IPS-20b (cell line): ENCODE data around the gene SELE.
"Not testable (repeated sequence)": the region's sequence is repeated elsewhere in the genome, so short reads cannot be mapped to it uniquely, and the experiment has no call there.

ENCODE experiments used
- H3K27ac ChIP-seq: one replicate; pipeline ENCODE4 v1.5.1; 2013; ENCODE audit warnings: low read length
- H3K27me3 ChIP-seq: 2 replicates; pipeline ENCODE4 v1.6.1; 2013; ENCODE audit warnings: mild to moderate bottlenecking, low read length, inconsistent platforms; ENCODE audit not compliant: insufficient read depth
- H3K36me3 ChIP-seq: 2 replicates; pipeline ENCODE4 v1.6.1; 2013; ENCODE audit warnings: low read depth, mild to moderate bottlenecking, inconsistent platforms, low read length, moderate library complexity; ENCODE audit not compliant: insufficient read depth
- H3K4me1 ChIP-seq: 2 replicates; pipeline ENCODE4 v1.6.1; 2013; ENCODE audit warnings: mild to moderate bottlenecking, control low read depth, inconsistent platforms, low read length, moderate library complexity; ENCODE audit not compliant: insufficient read depth
- H3K4me3 ChIP-seq: 2 replicates; pipeline ENCODE4 v1.5.1; 2013; ENCODE audit warnings: mild to moderate bottlenecking, low read length, inconsistent platforms
- H3K9ac ChIP-seq: 2 replicates; pipeline ENCODE4 v1.6.1; 2013; ENCODE audit warnings: low read depth, mild to moderate bottlenecking, inconsistent platforms, low read length, moderate library complexity
- H3K9me3 ChIP-seq: 2 replicates; pipeline ENCODE4 v1.6.1; 2013; ENCODE audit warnings: mild to moderate bottlenecking, low read depth, low read length, inconsistent platforms; ENCODE audit not compliant: insufficient read depth

SELE gene

GRCh38 chr1:169696273-169697100 lies 37.4 kb downstream of the SELE start:
- Histone ChIP-seq H3K27ac (no peak overlapping the region), H3K9ac (no peak overlapping the region), H3K36me3 (no peaks in the 10 kb centered on the region), H3K9me3 (no peaks in the 10 kb centered on the region), H3K4me3 (no peak overlapping the region), H3K27me3 (peaks cover 47% of the 10 kb centered on the region), H3K4me1 (no peaks in the 10 kb centered on the region)

- no peak overlapping the region for H3K4me3 ChIP-seq
- no peaks in the 10 kb centered on the region for H3K9me3 ChIP-seq
- no peaks in the 10 kb centered on the region for H3K36me3 ChIP-seq
- H3K4me1 ChIP-seq = peaks cover 16% of the 10 kb centered on the region
- peaks cover 67% of the 10 kb centered on the region for H3K27me3 ChIP-seq
- H3K27ac ChIP-seq = no peak overlapping the region
- H3K9ac ChIP-seq = no peak overlapping the region
These were observed 39.4 kb downstream of the SELE start for GRCh38 chr1:169694304-169695075.

GRCh38 chr1:169692756-169693460 lies 41.0 kb downstream of the SELE start:
- H3K4me3 ChIP-seq = no peak overlapping the region
- H3K36me3 ChIP-seq = no peaks in the 10 kb centered on the region
- H3K4me1 ChIP-seq = peaks cover 16% of the 10 kb centered on the region
- no peak overlapping the region for H3K9ac ChIP-seq
- peaks cover 82% of the 10 kb centered on the region for H3K27me3 ChIP-seq
- no peak overlapping the region for H3K27ac ChIP-seq
- H3K9me3 ChIP-seq = no peaks in the 10 kb centered on the region

- Histone ChIP-seq H3K9ac (no peak overlapping the region), H3K27me3 (peaks cover 100% of the 10 kb centered on the region), H3K4me3 (no peak overlapping the region)
These were observed 43.4 kb downstream of the SELE start for GRCh38 chr1:169690489-169690888.

DNA sequence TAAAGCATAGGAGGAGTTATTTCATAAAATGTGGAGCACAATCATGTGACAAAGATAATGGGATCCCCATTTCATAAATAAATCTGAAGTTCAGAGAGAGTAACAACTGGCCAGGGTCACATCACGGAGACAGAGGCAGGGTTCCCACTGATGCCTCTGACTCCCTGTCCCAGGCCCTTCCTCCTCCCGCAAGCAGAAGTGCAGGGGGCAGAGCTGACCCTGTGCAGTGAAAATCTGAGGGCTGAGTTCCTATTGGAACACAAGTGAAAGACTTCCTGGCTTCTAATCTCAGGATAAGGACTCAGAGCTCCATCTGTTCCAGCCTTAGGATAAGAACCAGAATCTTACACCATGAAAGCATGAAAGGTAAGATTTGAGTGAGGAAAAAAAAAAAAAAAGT lies 44.5 kb downstream of the SELE start:
- Histone ChIP-seq H3K9me3 (no peaks in the 10 kb centered on the region), H3K9ac (no peak overlapping the region), H3K4me3 (no peak overlapping the region), H3K27me3 (peaks cover 100% of the 10 kb centered on the region), H3K4me1 (peaks cover 16% of the 10 kb centered on the region), H3K36me3 (no peaks in the 10 kb centered on the region), H3K27ac (no peak overlapping the region)

More at GRCh38 chr1:169690489-169690888, 43.4 kb downstream of the SELE start:
- Histone ChIP-seq H3K4me1 (peaks cover 16% of the 10 kb centered on the region), H3K27ac (no peak overlapping the region), H3K36me3 (no peaks in the 10 kb centered on the region), H3K9me3 (no peaks in the 10 kb centered on the region)

- H3K9ac ChIP-seq, H3K9me3 ChIP-seq, H3K36me3 ChIP-seq, H3K27ac ChIP-seq, H3K4me3 ChIP-seq: not testable (repeated sequence)
- Histone ChIP-seq H3K4me1 (peaks cover 16% of the 10 kb centered on the region), H3K27me3 (peaks cover 100% of the 10 kb centered on the region)
These were observed 45.5 kb downstream of the SELE start for GRCh38 chr1:169688377-169688776.

- H3K4me1 ChIP-seq = no peaks in the 10 kb centered on the region; the same call in 1 of the 2 replicates
- H3K36me3 ChIP-seq = no peaks in the 10 kb centered on the region
- H3K4me3 ChIP-seq = no peak overlapping the region
- no peak overlapping the region for H3K9ac ChIP-seq
- no peaks in the 10 kb centered on the region; the same call in 1 of the 2 replicates for H3K9me3 ChIP-seq
- H3K27ac ChIP-seq = no peak overlapping the region
- H3K27me3 ChIP-seq = peaks cover 100% of the 10 kb centered on the region
These were observed 50.2 kb downstream of the SELE start for GRCh38 chr1:169683661-169684060.

- not testable (repeated sequence) for H3K4me1 ChIP-seq, H3K9ac ChIP-seq, H3K9me3 ChIP-seq, H3K27ac ChIP-seq, H3K4me3 ChIP-seq, H3K36me3 ChIP-seq
- H3K27me3 ChIP-seq = peaks cover 100% of the 10 kb centered on the region
These were observed 50.7 kb downstream of the SELE start for GRCh38 chr1:169683168-169683567.

DNA sequence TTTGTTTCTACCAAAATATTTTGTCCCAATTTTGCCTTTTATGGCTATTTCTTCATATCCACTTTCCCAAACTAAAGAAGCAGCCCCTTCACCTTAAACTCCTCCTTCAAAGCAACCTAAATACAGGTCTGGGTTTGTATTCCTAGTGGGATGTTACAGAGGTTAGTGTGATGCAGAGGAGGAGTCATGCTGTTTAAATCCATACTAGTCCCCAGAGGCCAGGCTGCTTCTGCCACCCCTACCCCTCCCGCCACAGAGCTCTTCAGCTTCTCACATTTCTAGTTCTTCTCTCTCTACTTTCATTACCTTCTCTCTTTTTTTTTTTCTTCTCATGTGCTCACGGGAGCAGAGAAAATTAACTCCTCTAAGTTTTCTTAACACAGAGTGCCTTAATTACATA lies 51.8 kb downstream of the SELE start:
- Histone ChIP-seq H3K9ac (no peak overlapping the region), H3K4me1 (no peaks in the 10 kb centered on the region; the same call in 1 of the 2 replicates), H3K4me3 (no peak overlapping the region), H3K9me3 (no peaks in the 10 kb centered on the region; the same call in 1 of the 2 replicates), H3K27ac (no peak overlapping the region), H3K27me3 (peaks cover 91% of the 10 kb centered on the region), H3K36me3 (no peaks in the 10 kb centered on the region)

- Histone ChIP-seq H3K4me3 (no peak overlapping the region), H3K9me3 (no peaks in the 10 kb centered on the region; the same call in 1 of the 2 replicates), H3K4me1 (no peaks in the 10 kb centered on the region; the same call in 1 of the 2 replicates), H3K27ac (no peak overlapping the region), H3K36me3 (no peaks in the 10 kb centered on the region), H3K27me3 (peaks cover 81% of the 10 kb centered on the region), H3K9ac (no peak overlapping the region)
These were observed 52.7 kb downstream of the SELE start for GRCh38 chr1:169681140-169681539.

DNA sequence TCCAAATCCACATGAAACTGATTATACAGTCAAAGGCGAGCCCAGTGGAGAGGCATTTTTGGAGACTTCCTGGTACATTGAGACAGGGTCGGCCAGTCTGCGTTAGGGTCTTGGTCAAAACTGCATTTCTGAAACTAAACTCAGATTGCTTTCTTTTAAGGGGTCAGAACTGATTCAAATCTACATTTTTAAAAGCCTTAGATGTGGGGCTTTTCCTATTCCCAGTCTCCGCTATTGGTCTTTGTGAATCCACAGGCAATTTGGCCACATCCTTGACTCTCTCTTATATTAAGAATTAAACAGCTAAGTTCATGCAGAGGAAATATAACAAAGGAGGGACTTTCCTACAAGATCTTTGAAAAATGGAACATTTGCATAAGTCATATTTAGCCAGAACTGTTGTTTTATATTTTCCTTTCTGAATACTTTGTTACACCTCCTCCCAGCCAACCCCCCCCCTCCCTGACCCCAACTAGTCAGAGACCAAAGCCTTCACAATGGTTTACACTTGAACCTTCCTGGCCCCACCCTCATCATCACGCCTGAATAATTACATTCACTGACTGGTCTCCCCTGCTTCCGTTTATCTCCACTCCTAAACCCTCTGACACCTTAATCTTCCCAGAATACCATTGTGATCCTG lies 53.4 kb downstream of the SELE start:
- Histone ChIP-seq H3K4me1 (no peaks in the 10 kb centered on the region; the same call in none of the 2 replicates), H3K36me3 (no peaks in the 10 kb centered on the region), H3K4me3 (no peak overlapping the region), H3K9me3 (no peaks in the 10 kb centered on the region; the same call in 1 of the 2 replicates), H3K27ac (no peak overlapping the region), H3K27me3 (peaks cover 75% of the 10 kb centered on the region), H3K9ac (no peak overlapping the region)
